ENCODE data around the gene ASXL2.
"Not testable (repeated sequence)": the region's sequence is repeated elsewhere in the genome, so short reads cannot be mapped to it uniquely, and the experiment has no call there.

Gene ASXL2

DNA sequence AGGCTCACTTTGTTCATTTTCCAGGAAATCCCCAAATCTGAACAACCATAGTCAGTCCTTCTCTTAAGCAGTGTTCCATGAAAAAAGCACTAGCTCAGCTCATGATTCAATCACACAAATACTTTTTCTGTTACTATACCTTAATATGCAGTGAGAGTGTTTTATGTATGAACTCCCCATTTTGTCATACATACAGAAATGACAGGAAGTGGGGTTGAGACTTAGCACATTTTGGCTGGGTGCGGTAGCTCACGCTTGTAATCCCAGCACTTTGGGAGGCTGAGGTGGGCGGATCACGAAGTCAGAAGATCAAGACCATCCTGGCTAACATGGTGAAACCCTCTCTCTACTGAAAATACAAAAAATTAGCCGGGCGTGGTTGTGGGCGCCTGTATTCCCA is 149.7 kb downstream of the ASXL2 start:
- DNase-seq, result no peak

- DNase-seq, result no peak
Measured at GRCh38 chr2:25726522-25726921, 151.8 kb downstream of the ASXL2 start.

- no peak for DNase-seq
Measured at GRCh38 chr2:25725877-25726276, 152.4 kb downstream of the ASXL2 start.

GRCh38 chr2:25724756-25725155 is 153.5 kb downstream of the ASXL2 start:
- no peak for DNase-seq

- no peak for DNase-seq
Measured at GRCh38 chr2:25722224-25722623, 156.1 kb downstream of the ASXL2 start.

GRCh38 chr2:25720575-25720974 is 157.7 kb downstream of the ASXL2 start:
- DNase-seq, result no peak

- DNase-seq, result peak; percentile 7
Measured at GRCh38 chr2:25714740-25715139, 163.5 kb downstream of the ASXL2 start.

GRCh38 chr2:25712455-25712854 is 165.8 kb downstream of the ASXL2 start:
- DNase-seq, result no peak

DNA sequence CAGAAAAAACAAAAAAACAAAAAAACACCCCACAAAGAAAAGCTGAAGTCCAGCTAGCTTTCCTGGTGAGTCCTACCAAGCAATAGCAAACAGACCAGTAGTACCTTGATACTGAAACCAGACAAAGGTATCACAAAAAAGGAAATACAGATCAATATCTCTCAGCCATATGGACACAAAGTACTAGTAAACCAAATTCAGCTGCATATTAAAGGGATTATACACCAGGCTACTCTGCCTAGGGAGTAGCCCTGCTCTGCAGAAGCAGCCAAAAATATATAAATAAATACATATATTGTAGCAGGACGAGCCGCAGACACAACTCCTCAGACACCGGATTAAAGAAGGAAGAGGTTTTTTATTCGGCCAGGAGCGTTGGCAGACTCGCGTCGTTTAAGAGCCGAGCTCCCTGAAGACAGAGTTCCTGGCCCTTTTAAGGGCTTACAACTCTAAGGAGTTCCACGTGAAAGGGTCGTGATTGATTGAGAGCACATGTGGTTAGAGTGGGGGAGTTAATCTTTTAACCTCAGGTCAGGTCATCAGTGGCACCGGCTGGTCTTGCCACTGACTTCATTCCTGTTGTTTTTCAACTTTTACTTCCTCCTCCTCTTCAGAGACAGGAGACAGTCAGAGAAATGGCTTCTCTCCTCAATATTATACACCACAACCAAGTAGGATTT is 166.5 kb downstream of the ASXL2 start:
- peak; percentile 8 for DNase-seq

GRCh38 chr2:25710750-25711149 is 167.5 kb downstream of the ASXL2 start:
- DNase-seq, result no peak

- no peak for DNase-seq
Measured at GRCh38 chr2:25709349-25709748, 168.9 kb downstream of the ASXL2 start.

DNA sequence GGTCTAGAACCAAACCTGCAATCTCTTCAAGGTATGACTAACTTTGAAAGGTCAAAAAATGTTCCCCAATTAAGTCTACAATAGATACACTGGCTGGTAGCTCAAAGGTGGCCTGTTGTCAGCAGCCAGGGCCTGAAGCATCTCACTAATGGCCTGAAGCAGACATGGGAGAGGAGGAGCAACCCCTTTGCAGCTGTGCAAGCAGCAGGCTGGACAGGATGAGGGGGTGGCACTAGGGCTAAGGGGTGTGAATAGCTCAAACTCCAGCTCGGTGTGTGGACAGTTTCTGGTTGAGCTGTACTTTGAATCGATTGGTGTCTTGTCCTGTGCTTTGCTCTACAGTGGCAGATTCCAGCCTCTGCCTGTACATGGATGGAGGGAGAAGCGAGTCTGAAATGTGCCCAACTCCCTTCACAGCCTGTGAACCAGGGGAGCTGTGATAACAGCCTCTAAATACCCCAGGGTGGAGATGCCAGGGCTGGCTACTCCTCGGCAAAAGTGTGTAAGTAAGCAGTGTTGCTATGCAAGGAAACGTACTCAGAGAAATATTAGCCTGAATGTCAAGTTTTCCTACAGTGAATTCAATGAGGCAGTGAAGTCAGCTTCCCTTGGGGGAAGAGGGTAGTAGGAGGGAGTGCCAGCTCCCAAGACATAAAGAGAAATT is 170.2 kb downstream of the ASXL2 start:
- DNase-seq, result peak; percentile 20

- DNase-seq, result not testable (repeated sequence)
Measured at GRCh38 chr2:25705575-25705974, 172.7 kb downstream of the ASXL2 start.

DNA sequence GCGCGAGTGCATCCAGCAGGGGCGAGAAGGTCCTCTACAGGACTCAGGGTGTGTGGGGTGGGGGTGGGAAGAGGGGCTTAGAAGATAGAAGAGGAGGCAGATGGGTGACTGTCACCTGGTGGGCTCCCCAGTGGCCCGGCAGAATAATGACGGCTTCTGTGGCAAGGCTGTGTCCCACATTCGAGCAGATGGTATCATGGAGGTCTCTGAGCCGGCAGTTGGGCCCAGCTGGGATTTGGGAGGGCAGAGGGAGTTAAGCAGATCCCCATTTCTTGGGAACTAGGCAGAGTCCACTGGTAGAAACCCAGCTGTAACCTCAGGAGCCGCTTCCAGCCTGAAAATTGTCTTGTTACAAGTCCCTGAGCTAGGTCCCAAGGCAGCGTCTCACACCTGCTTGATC is 176.5 kb downstream of the ASXL2 start:
- DNase-seq, result no peak

DNA sequence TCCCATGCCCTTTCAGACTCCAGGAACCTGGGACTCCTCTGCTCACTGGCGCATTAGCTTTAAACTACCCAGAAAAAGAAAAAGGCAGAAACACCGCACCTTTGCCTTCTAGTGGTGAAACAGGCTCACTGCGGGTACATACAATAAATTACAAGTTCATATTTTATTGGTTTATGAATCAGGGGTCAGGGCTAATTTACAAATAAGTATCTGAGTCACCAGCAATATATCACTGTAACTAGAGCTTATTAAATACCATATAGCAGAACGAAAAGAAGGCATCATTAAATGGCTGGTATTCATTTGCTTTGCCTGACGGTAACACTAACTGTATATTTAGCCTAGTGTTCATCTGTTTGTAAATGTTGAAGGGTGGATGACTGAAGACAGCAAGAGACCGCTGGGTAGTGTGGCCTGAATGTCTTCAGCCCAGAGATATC is 178.0 kb downstream of the ASXL2 start:
- peak; percentile 77 for DNase-seq

- DNase-seq, result no peak
Measured at GRCh38 chr2:25699216-25699615, 179.1 kb downstream of the ASXL2 start.

DNA sequence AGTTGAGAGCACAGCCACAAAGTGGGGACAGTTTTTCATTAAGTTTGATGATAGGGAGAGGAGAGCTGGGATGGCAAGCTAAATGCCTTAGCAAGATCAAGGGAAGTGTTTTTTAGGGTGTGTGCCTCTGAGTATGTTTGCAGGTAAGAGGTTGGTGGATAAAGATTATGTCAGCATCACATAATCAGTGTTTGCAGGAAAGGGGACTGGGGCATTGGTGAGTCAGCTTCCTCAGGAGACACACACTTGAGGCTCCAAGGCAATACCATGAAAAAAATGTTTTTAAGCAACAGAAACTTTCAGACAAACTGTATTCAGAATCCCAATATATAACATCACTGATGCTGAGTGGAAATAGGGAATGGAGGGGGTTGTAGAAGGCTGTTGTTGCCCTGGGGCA is 179.5 kb downstream of the ASXL2 start:
- no peak for DNase-seq

GRCh38 chr2:25697559-25698341 is 180.5 kb downstream of the ASXL2 start:
- DNase-seq, result no peak

GRCh38 chr2:25692737-25693445 is 185.4 kb downstream of the ASXL2 start:
- no peak for DNase-seq

GRCh38 chr2:25692143-25692542 is 186.1 kb downstream of the ASXL2 start:
- no peak for DNase-seq

DNA sequence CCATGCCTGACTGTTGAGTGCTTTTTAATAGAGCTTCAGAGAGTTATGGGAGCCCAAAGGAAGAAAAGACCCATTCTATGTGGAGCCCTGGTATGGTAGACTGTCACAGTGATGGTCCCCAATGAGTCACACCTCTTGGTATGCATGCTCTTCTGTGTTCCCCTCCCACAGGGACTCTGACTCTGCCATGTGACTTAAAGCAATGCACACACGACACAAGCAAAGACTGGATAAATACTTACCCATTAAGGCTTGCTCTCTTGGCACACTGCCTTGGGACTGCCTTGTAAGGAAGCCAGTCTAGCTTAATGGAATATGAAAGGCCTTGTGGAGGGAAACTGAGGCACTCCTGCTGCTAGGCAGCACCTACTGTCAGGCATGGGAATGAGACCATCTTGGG is 188.2 kb downstream of the ASXL2 start:
- peak; percentile 45 for DNase-seq

GRCh38 chr2:25688236-25688635 is 190.1 kb downstream of the ASXL2 start:
- no peak for DNase-seq

DNA sequence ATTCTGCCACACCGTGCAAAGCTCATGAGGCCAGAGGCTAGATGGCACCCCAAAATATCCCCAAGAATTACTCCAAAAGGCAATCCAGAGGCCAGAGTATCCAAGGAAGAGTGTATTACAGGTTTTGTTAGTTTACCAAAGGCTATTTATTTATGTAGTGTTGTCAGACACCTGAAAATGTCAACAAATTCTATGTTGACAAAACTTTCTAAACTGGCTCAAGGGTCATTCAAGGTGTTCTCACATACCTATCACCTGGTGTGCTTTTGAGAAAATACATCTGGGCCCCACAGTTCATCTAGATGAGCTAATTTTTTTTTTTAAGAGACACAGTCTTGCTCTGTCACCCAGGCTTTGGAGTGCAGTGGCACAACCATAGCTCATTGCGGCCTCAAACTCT is 192.5 kb downstream of the ASXL2 start:
- peak; percentile 88 for DNase-seq
